Jurkat, Clone E6-1 (cell line): ENCODE measurements around the gene BATF. TPM values are rescaled to one million over a fixed set of nuclear protein-coding genes. Genes with fewer than 3 reads are reported as not detected.
"Not testable (repeated sequence)": the region's sequence is repeated elsewhere in the genome, so short reads cannot be mapped to it uniquely, and the experiment has no call there.

Source experiments
- DNase-seq: peaks from one replicate; pipeline ENCODE4 v3.0.0-alpha.2; 2011; ENCODE audit warnings: low read depth, low spot score
- H3K4me3 ChIP-seq: 2 replicates; pipeline ENCODE4 v1.5.1; 2011; ENCODE audit warnings: mild to moderate bottlenecking, low read length, control low read depth, moderate library complexity
- polyA plus RNA-seq: library from polyadenylated mRNA; unstranded; fragments of >200 nt; gene quantifications from one replicate; pipeline ENCODE4 v1.2.1, GENCODE V29; 2012; ENCODE audit warnings: missing spikeins; ENCODE audit not compliant: insufficient read length, insufficient read depth

The BATF gene
- 29.7 TPM for polyA plus RNA-seq

GRCh38 chr14:75522224-75522982 lies at the start of gene BATF:
Gene BATF (plus strand): TSS chr14:75522469. CDS start chr14:75522683, 214 bp downstream.
- DNase-seq: peak; percentile 73
- peak within 1 kb of the TSS; percentile 59 for H3K4me3 ChIP-seq

DNA sequence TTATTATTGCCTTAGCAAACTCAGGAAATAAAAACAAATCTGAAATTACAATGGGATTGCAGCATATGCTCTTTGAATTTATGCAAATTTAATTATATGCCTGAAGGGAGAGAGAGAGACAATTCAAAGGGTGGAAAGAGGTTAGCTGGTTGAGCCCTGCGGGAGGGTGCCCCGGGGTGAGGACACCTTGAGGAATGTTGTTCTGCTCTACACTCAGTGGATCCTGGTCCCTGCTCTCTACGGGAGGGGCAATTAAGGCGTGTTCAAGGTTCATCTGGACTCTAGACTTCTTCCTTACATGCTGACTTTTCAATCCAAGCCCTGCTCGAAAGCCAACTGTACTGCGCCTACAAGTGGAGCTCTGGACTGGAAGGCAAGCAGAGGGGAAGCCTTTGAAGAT lies 48.1 kb upstream of the BATF start:
- not testable (repeated sequence) for DNase-seq

GRCh38 chr14:75476274-75476995 lies 45.8 kb upstream of the BATF start:
- no peak overlapping the region for H3K4me3 ChIP-seq
- no peak for DNase-seq

More for the DNA sequence above, 48.1 kb upstream of the BATF start:
- H3K4me3 ChIP-seq: not testable (repeated sequence)

DNA sequence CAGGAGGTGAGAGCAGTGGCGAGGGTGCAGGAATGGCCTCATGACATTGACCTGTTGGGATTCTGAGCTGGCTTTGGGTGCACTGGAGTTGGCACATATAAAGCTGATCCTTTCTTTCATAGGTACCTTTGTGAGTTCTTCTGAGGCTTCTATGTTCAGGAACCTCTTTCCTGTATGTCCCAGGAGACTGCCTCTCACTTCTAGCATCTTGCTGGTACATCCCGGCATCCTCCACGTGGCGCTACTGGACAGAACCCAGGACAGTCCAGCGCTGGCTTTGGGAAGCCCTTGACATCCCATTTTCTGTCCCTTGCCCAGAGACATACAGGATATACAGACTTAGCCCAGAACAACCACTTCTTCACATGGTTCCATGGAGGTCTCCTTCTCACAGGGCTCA lies 44.4 kb upstream of the BATF start:
- H3K4me3 ChIP-seq: no peak overlapping the region
- DNase-seq: no peak

DNA sequence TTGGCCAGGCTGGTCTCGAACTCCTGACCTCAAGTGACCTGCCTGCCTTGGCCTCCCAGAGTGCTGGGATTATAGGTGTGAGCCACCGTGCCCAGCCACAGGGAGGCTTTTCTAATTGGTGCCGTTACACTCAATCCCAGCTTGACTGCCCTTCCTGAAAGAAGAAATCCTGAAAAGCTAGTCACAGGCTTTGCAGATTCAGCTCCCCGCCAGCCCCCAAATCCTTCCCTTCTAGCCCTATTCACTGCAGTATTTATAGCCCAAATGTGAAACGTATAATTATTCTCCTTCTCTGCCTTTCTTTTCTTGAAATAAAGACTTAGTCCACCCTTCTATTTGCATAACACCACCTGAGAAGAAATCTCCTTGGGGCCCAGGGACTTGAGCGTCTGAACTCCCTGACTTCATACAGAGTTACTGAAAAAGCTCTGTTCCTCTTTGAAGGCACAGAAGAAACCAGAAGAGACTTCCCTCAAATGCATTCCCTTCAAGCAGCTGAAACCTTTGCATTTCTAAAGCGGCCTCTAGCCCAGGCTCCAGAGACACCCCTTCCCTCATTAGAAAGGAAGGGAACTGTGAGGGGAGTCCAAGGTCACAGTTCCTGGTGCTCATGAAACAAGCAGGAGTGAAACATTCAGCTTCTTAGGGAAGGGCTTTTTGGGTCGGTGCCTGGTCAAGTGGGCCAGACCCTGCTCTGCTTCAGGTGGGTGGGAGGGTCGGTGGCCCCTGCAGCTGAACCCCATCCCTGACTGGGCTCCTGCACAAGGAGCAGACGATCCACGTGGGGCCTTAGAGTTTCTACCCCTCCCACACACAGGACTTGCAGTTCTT lies 42.3 kb upstream of the BATF start:
- no peak for DNase-seq
- H3K4me3 ChIP-seq: no peak overlapping the region

DNA sequence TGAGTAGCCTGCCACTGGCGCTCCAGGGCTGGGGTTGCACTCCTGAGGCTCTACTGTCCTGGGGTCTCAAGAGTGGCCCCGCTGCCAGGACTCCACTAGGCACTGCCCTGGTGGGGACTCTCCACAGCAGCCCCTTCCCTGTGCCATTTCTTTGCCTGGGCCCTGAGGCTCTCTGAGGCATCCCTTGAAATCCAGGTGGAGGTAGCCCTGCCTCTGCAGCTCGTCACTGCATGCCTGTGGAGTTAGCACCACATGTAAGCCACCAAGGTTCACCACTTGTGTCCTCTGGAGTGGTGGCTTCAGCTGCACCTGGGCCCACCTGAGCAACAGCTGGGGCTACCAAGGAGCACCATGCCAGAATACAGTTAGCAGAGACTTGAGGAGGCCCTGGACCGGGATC lies 39.9 kb upstream of the BATF start:
- H3K4me3 ChIP-seq: no peak overlapping the region
- no peak for DNase-seq

- DNase-seq: no peak
- H3K4me3 ChIP-seq: no peak overlapping the region
Measured at GRCh38 chr14:75484711-75485429, 37.4 kb upstream of the BATF start.

- no peak overlapping the region for H3K4me3 ChIP-seq
- DNase-seq: no peak
Measured at GRCh38 chr14:75486318-75486717, 36.0 kb upstream of the BATF start.

GRCh38 chr14:75487155-75487671 lies 35.1 kb upstream of the BATF start:
- no peak overlapping the region for H3K4me3 ChIP-seq
- peak; percentile 68 for DNase-seq

GRCh38 chr14:75489480-75489837 lies 32.8 kb upstream of the BATF start:
- no peak for DNase-seq

GRCh38 chr14:75491376-75491978 lies 30.8 kb upstream of the BATF start:
- no peak overlapping the region for H3K4me3 ChIP-seq
- no peak for DNase-seq

More at GRCh38 chr14:75489480-75489837, 32.8 kb upstream of the BATF start:
- H3K4me3 ChIP-seq: no peak overlapping the region

GRCh38 chr14:75492832-75493591 lies 29.3 kb upstream of the BATF start:
- H3K4me3 ChIP-seq: no peak overlapping the region
- no peak for DNase-seq

DNA sequence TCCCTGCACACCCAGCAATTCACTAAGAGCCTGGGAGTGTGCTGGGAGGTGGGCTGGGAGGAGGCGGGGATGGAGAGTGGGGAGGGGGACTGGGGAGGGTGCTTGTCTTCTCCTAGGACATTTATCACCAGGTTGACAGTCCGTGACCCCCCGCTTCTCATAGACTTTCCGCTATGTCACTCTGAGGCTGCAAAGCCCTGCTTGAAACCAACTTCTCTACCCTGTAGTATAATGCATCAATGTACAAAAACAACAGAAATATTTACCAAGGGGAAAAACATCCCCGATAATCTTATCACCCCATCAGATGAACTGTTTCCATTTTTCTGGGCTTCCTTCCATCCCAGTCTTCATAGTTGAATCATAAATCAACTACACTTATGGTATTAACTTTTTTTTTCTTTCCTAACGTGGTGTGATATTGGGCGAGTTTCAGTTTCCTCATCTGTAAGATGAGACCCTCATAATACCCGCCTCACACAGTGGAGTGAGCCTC lies 28.6 kb upstream of the BATF start:
- DNase-seq: no peak
- no peak overlapping the region for H3K4me3 ChIP-seq

GRCh38 chr14:75494896-75495295 lies 27.4 kb upstream of the BATF start:
- DNase-seq: no peak
- H3K4me3 ChIP-seq: no peak overlapping the region

DNA sequence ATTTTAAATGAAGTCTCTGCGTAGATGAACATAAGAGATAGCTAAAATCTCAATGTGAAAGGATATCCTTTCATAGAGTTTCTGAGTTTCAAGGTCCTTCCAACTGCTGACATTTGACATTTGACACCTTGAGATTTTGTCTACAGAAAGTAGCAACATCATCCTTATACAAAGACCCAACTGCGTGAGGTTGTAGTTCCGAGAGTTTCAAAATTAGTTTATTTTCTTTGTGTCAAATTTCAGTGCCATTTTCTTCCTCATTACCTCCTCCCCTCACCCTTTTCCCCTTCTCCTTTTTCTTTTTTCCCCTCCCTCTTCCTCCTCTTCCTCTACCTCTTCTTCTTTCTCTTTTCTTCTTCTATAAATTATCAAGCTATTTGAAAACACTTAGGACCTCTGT lies 26.9 kb upstream of the BATF start:
- H3K4me3 ChIP-seq: no peak overlapping the region
- DNase-seq: no peak

DNA sequence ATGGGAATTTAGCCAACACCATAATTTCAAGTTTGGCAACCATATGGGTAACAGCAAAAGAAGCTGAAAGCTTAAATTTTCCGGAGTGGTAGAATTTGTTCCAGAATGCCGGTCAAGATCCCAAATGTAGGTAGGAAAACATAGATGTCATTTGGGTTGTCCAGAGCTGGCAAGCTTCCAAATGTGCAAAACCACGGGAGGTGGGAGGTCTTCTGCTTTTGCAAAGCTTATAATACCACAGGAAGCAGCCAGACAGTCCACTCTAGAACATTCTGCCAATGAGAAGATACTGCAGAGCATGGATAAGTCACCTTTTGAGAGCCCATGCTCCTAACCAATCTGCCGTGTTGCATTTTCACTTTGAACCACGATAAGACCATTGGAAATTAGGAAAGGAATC lies 26.4 kb upstream of the BATF start:
- DNase-seq: no peak

GRCh38 chr14:75496755-75497154 lies 25.5 kb upstream of the BATF start:
- H3K4me3 ChIP-seq: no peak overlapping the region
- no peak for DNase-seq

More for the DNA sequence above, 26.4 kb upstream of the BATF start:
- H3K4me3 ChIP-seq: no peak overlapping the region

DNA sequence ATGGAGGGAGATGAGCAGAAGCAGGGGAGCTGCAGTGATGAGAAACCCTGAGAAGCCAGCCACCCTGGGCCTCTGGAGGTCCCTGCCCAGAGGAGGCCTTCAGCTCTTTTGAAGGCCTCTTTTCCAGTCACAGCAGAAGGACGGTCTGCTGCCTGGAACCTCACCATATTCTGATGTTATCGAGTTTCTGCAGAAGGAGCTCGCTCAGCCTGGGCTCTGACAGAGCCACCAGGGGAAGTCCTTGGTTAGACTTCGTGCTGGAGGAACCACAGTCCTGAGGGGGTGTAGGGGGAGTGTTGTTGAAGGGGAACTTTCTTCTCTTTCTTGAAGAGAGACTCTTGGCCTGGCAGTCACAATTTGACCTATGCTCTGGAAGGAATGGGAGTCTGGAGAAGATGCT lies 25.1 kb upstream of the BATF start:
- H3K4me3 ChIP-seq: no peak overlapping the region
- DNase-seq: no peak
